Naive thymus-derived CD8-positive, alpha-beta T cell (primary cell): Measurements from ENCODE around the gene DCDC1. TPM values are rescaled to one million over a fixed set of nuclear protein-coding genes. Genes with fewer than 3 reads are reported as not detected.
"Not testable (repeated sequence)": the region's sequence is repeated elsewhere in the genome, so short reads cannot be mapped to it uniquely, and the experiment has no call there.

Source experiments
- ATAC-seq, 2 donors: fragments of 150-1000 bp; cut with Tn5 transposase in 1 of 2; sonication (Bioruptor Pico), chemical (Tn5 transposase) in 1 of 2; 1 replicate in 1 of 2; 2 replicates in 1 of 2; pipeline ENCODE4 v1.10.0; 2021; ENCODE audit warnings: mild to moderate bottlenecking in 2 of 2, moderate library complexity in 2 of 2
- POLR2A ChIA-PET: fragments of 350-600 bp; sonication (Branson Sonifier 250); formaldehyde crosslinking; loops from one replicate; lab custom pipeline; 2021; ENCODE audit warnings: antibody characterized with exemption; lab: Charles Lee
- DNase-seq, 10 donors: peaks; one replicate each; pipeline versions ENCODE4 v3.0.0 to v3.0.0-alpha.2; 2020 to 2022
- H3K27ac Mint-ChIP-seq, 10 donors: one replicate each; pipeline ENCODE4 v1.8.0; 2020 to 2022; ENCODE audit warnings: mild to moderate bottlenecking in 10 of 10, mixed read lengths in 10 of 10, moderate library complexity in 4 of 10, inconsistent platforms in 1 of 10
- H3K27me3 Mint-ChIP-seq, 5 donors: one replicate each; pipeline ENCODE4 v1.8.0; 2021 to 2022; ENCODE audit warnings: mixed read lengths in 5 of 5
- H3K36me3 Mint-ChIP-seq, 3 donors: one replicate each; pipeline ENCODE4 v1.8.0; 2020 to 2022; ENCODE audit warnings: mixed read lengths in 3 of 3, mild to moderate bottlenecking in 2 of 3, inconsistent platforms in 1 of 3
- H3K4me1 Mint-ChIP-seq, 4 donors: one replicate each; pipeline ENCODE4 v1.8.0; 2021 to 2022; ENCODE audit warnings: mixed read lengths in 4 of 4
- H3K4me3 Mint-ChIP-seq, 10 donors: one replicate each; pipeline ENCODE4 v1.8.0; 2020 to 2022; ENCODE audit warnings: mild to moderate bottlenecking in 10 of 10, mixed read lengths in 10 of 10, moderate library complexity in 6 of 10, inconsistent platforms in 1 of 10
- H3K9me3 Mint-ChIP-seq, 9 donors: one replicate each; pipeline ENCODE4 v1.8.0; 2020 to 2022; ENCODE audit warnings: mixed read lengths in 9 of 9, mild to moderate bottlenecking in 3 of 9, inconsistent platforms in 1 of 9, moderate library complexity in 1 of 9
- polyA plus RNA-seq, 3 donors: library from polyadenylated mRNA; unstranded; fragments of 300-500 nt; fragmentation: Illumina TruSeq; gene quantifications; one replicate each; pipeline ENCODE4 v1.2.3, GENCODE V29; 2021
- total RNA-seq, 8 experiments: library from RNA in 2 of 8; stranded (reverse) in 2 of 8; gene quantifications; one replicate each; pipeline ENCODE4 v1.2.3 and lab custom pipeline; 2021 to 2026

The DCDC1 gene
- total and polyA plus RNA-seq, 5 experiments from 2014 or later, result 0.29 to 1.8 (median 0.46) TPM; not detected in 1

DNA sequence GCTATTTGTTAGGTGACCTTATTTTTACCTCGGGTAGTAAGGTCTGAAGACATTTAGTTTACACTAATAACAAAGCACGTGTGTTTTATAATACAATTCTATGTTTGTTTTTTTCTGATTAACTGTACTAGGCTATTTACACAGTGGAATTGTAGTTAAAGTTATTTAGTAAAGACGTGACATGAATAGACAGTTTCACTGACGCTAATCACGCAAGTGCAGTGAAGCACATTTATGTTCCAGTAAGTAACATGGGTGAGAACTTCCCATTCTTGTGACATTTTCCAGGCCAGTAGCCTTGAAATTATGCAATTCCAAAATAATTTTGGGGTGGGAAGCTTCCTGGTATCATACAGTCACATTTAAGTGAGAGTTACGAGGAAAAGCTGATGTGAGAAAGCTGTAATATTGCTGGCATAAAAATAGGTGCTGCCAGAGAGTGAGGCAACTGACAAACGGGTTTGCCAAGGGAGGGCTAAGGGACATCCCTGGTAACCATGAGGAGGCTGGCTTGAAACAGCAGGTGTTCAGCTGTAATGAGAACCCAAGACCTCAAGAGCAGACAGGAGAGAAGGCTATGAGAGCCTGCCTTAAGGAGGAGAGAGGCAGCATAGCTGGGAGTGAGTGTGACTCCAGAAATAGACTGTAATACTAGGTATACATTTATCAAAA is 378.8 kb downstream of the DCDC1 start:
- ATAC-seq, result no peak
- no peaks in the 10 kb centered on the region for H3K36me3 Mint-ChIP-seq
- H3K4me3 Mint-ChIP-seq, result no peak overlapping the region
- H3K4me1 Mint-ChIP-seq, result no peaks in the 10 kb centered on the region
- DNase-seq, result no peak
- H3K9me3 Mint-ChIP-seq, result peaks cover 0 to 4% (median 0%) of the 10 kb centered on the region in 9 donors
- no peak overlapping the region for H3K27ac Mint-ChIP-seq
- POLR2A ChIA-PET, result no interaction called here
- H3K27me3 Mint-ChIP-seq, result peaks cover 0 to 7% (median 0%) of the 10 kb centered on the region in 5 donors

DNA sequence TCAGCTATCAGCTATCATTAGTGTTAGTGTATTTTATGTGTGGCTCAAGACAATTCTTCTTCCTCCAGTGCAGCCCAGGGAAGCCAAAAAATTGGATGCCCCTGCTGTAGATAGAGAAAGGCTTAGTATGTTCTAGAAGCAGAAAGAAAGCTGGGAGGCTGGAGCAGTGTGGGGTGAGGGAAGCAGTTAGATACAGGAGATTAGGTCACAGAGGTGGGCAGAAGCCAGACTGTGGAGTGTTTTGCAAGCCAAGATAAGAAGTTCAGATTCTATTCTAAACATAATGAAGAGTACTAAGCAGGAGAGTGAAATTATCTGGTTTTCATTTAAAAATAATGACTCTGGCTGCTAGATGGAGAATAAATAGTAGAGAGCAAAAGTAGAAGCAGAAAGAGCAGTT is 381.7 kb downstream of the DCDC1 start:
- POLR2A ChIA-PET, result no interaction called here
- peaks cover 0 to 6% (median 0%) of the 10 kb centered on the region in 9 donors for H3K9me3 Mint-ChIP-seq
- H3K4me1 Mint-ChIP-seq, result no peaks in the 10 kb centered on the region
- no peaks in the 10 kb centered on the region for H3K36me3 Mint-ChIP-seq
- peaks cover 0 to 7% (median 0%) of the 10 kb centered on the region in 5 donors for H3K27me3 Mint-ChIP-seq
- no peak for DNase-seq
- no peak overlapping the region for H3K27ac Mint-ChIP-seq
- no peak overlapping the region for H3K4me3 Mint-ChIP-seq
- ATAC-seq, result no peak

DNA sequence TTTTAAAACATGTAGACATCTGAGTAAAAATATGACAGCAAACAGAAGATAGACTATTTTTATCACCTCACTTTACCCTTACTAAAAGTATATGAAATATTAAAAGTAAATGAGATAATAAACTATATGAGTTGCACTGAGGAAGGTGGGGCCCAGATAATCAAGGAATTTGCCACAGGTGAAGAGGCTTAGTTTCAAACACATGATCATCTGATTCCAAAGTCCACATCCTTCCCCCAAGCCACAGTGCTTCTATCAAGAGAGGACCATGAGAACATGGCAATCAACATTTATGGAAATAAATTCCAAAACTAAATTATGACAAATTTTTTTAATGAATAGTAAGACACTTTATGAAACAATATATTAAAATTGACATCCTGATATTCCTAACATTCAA is 384.0 kb downstream of the DCDC1 start:
- Mint-ChIP-seq H3K27ac (no peak overlapping the region), H3K4me3 (no peak overlapping the region), H3K9me3 (peaks cover 0 to 6% (median 0%) of the 10 kb centered on the region in 9 donors), H3K36me3 (no peaks in the 10 kb centered on the region), H3K4me1 (no peaks in the 10 kb centered on the region), H3K27me3 (peaks cover 0 to 7% (median 0%) of the 10 kb centered on the region in 5 donors)
- ATAC-seq (no peak), DNase-seq (no peak)
- POLR2A ChIA-PET, result no interaction called here

DNA sequence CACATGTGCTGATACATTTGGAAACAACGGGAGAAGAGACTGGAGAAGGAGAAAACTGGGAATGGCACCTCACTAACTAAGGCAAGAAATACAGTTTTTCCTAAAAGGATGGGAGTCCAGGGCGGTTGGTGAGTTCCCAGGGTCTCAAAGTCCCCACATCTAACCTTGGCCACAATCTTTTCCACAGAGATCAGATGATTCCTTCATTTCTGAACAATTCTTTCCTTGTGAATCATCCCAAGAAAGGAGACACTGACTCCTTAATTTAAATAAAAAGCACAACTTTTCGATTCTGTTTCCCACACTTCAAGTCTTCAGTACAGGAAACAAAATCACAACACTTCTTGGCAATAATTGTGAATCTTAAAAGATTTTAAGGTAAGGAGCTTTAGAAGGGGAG is 384.7 kb downstream of the DCDC1 start:
- Mint-ChIP-seq H3K27ac (no peak overlapping the region), H3K36me3 (no peaks in the 10 kb centered on the region), H3K4me1 (no peaks in the 10 kb centered on the region), H3K4me3 (no peak overlapping the region), H3K27me3 (peaks cover 0 to 7% (median 0%) of the 10 kb centered on the region in 5 donors), H3K9me3 (peaks cover 0 to 6% (median 0%) of the 10 kb centered on the region in 9 donors)
- ATAC-seq, result no peak
- POLR2A ChIA-PET, result no interaction called here
- no peak for DNase-seq

DNA sequence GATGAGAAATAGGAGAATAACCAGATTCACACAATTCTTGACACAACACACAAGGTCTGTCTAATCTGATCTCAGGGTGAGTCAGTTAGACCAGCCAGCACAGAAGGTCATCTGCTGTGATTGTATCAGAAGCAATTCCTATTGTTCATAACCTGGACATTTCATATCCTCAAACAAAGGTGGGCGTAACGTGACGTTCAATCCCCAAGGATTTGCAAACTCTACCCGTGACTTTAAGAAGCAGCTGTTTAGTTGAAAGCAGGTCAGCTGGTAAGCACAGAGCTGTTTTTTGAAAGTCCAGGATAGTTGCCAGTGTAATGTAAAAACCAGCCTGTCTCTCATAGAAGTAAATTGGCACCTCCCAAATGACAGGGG is 385.1 kb downstream of the DCDC1 start:
- Mint-ChIP-seq H3K4me1 (no peaks in the 10 kb centered on the region), H3K9me3 (peaks cover 0 to 6% (median 0%) of the 10 kb centered on the region in 9 donors), H3K4me3 (no peak overlapping the region), H3K36me3 (no peaks in the 10 kb centered on the region), H3K27me3 (peaks cover 0 to 7% (median 0%) of the 10 kb centered on the region in 5 donors), H3K27ac (no peak overlapping the region)
- ATAC-seq (no peak), DNase-seq (no peak)
- POLR2A ChIA-PET, result no interaction called here

DNA sequence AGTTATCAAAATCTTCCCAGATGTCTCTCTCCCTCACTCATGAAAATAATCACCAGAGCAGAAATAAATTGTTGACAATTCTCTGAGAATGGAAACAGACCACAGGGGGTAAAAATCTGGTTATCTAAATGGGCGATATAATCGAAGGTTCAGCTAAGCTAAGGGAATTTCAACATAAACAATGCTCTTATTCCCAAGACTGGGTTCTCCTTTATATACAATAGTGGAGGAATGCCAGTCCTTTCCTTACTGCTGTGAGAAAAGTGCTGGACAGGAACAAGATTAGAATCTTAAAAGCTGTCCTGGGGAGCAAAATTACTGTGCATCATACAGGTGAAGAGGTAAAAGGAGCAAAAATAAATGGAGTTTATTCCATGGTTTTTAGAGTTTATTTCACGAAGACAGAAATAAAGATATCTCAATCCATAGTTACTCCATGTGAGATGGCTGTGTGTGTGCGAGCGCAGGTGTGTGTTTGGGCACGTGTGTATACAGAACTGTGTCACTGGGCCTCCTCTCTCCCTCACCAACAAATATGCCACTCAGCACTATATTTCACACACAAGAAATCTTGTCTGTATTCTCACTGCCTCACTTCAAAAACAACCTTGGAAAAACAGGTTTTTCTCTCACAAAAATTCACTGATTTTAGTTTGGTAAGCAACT is 385.6 kb downstream of the DCDC1 start:
- H3K4me1 Mint-ChIP-seq, result no peaks in the 10 kb centered on the region
- no peak overlapping the region for H3K27ac Mint-ChIP-seq
- POLR2A ChIA-PET, result no interaction called here
- ATAC-seq, result no peak
- H3K9me3 Mint-ChIP-seq, result peaks cover 0 to 6% (median 0%) of the 10 kb centered on the region in 9 donors
- H3K4me3 Mint-ChIP-seq, result no peak overlapping the region
- H3K36me3 Mint-ChIP-seq, result no peaks in the 10 kb centered on the region
- DNase-seq, result no peak
- peaks cover 0 to 5% (median 0%) of the 10 kb centered on the region in 5 donors for H3K27me3 Mint-ChIP-seq

DNA sequence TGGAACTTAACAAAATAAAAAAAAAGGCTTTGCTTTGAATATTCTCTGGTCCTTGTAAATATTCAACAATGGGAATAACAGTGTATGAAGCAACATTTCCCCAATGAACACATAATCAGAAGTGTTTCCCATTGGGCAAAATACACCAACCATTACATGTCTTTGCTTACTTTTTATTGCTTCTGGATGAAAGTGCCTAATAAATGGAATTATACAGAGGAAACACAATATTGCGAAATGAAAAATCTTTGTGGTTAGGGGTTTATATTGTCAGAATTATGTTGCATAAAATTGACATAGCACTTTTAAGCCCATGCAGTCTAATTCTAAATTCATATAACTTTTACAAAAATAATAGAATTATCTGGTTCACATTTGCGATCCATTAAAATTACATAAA is 386.4 kb downstream of the DCDC1 start:
- Mint-ChIP-seq H3K4me1 (no peaks in the 10 kb centered on the region), H3K27me3 (peaks cover 0 to 3% (median 0%) of the 10 kb centered on the region in 5 donors), H3K9me3 (peaks cover 0 to 6% (median 0%) of the 10 kb centered on the region in 9 donors), H3K27ac (no peak overlapping the region), H3K36me3 (no peaks in the 10 kb centered on the region), H3K4me3 (no peak overlapping the region)
- no peak for ATAC-seq
- DNase-seq, result no peak
- POLR2A ChIA-PET, result no interaction called here

DNA sequence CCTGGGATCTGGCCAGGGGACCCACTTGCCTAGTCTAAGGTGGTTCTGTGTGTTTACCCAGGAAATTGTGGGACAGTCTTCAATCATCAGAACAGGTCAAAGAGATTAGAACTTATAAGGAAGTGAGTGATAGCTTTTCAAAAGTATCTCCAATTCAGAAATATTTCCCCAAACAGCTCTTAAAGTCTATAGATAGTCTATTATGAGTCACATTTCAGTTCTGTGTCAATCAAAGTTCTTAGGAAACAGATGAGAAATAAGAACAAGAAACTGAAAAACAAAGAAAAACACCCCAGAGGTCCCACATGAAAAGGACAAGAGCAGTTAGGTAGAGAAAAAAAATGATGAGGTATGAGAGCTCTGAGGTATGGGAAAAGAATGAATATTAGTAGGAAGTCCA is 402.0 kb downstream of the DCDC1 start:
- ATAC-seq (no peak), DNase-seq (no peak)
- Mint-ChIP-seq H3K27me3 (peaks cover 0 to 18% (median 3%) of the 10 kb centered on the region in 5 donors), H3K4me3 (no peak overlapping the region), H3K4me1 (no peaks in the 10 kb centered on the region), H3K36me3 (peaks cover 0 to 10% (median 0%) of the 10 kb centered on the region in 3 donors), H3K27ac (no peak overlapping the region), H3K9me3 (peaks cover 4 to 30% (median 13%) of the 10 kb centered on the region in 9 donors)
- POLR2A ChIA-PET, result no interaction called here

DNA sequence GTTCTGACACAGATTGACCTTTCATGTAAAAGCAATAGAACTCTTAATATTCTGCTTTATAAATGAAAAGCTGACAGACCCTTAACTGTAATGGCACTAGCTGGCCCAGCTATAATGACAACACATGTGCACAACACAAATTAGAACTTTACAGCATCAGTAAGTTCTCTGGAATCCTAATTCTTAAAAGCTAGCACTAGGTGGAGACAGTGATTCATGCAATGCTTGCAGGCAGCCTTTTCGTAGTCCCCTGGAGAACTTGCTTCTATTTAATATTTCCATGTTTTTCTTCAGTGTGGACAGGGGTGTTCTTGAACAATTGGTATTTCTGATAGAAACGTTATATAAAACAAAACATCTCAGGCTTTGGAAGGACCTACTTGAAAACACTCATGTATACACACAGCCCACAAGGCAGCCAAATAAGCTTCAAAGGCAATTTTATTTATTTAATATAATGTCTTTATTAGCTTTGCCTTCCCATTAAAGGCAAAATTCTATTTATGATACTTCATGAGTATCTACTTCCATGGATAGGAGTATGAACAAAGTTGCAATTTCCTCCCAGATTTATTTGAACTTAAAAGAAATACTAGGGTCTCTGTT is 409.0 kb downstream of the DCDC1 start:
- POLR2A ChIA-PET, result no interaction called here
- DNase-seq (no peak), ATAC-seq (no peak)
- Mint-ChIP-seq H3K4me3 (no peak overlapping the region), H3K9me3 (peaks cover 0 to 14% (median 4%) of the 10 kb centered on the region in 9 donors), H3K4me1 (peaks cover 0 to 2% (median 0%) of the 10 kb centered on the region in 4 donors), H3K27me3 (peaks cover 0 to 8% (median 0%) of the 10 kb centered on the region in 5 donors), H3K27ac (no peak overlapping the region), H3K36me3 (no peaks in the 10 kb centered on the region)

DNA sequence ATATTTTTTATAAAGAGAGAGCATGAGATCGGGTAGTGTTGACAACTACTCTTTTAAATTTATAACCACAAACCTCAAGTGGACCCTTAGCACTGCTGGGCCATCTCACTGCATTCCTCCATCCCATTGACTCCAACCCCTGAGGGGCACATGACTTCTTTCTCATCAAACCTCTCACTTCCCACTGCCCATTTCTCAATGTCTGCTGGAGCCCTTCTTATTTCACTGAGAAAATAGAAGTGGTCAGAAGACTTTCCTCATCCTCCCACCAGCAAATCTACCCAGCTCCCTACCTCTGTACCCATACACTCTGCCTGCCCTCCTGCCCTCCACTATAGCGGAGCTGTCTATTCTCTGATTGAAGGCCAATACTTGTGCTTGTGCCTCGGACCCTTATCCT is 412.8 kb downstream of the DCDC1 start:
- Mint-ChIP-seq H3K36me3 (no peaks in the 10 kb centered on the region), H3K4me1 (peaks cover 0 to 2% (median 0%) of the 10 kb centered on the region in 4 donors), H3K9me3 (peaks cover 0 to 14% (median 0%) of the 10 kb centered on the region in 9 donors), H3K27ac (no peak overlapping the region), H3K4me3 (no peak overlapping the region), H3K27me3 (peaks cover 0 to 12% (median 0%) of the 10 kb centered on the region in 5 donors)
- ATAC-seq, result no peak
- no peak for DNase-seq
- POLR2A ChIA-PET, result no interaction called here

DNA sequence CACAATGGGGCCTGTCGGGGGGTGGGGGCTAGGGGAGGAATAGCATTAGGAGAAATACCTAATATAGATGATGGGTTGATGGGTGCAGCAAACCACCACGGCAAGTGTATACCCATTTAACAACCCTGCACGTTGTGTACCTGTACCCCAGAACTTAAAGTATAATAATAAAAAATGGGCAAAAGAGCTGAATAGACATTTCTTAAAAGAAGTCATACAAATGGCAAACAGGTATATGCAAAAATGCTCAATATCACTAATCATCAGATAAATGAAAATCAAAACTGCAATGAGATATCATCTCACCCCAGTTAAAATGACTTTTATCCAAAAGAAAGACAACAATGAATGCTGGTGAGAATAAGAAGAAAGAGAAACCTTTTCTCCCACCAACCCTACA is 419.7 kb downstream of the DCDC1 start:
- no peak for ATAC-seq
- H3K27me3 Mint-ChIP-seq, result peaks cover 0 to 11% (median 2%) of the 10 kb centered on the region in 5 donors
- POLR2A ChIA-PET, result no interaction called here
- no peak overlapping the region for H3K4me3 Mint-ChIP-seq
- DNase-seq, result no peak
- no peaks in the 10 kb centered on the region for H3K36me3 Mint-ChIP-seq
- peaks cover 0 to 36% (median 8%) of the 10 kb centered on the region in 9 donors for H3K9me3 Mint-ChIP-seq
- no peak overlapping the region for H3K27ac Mint-ChIP-seq
- H3K4me1 Mint-ChIP-seq, result no peaks in the 10 kb centered on the region

DNA sequence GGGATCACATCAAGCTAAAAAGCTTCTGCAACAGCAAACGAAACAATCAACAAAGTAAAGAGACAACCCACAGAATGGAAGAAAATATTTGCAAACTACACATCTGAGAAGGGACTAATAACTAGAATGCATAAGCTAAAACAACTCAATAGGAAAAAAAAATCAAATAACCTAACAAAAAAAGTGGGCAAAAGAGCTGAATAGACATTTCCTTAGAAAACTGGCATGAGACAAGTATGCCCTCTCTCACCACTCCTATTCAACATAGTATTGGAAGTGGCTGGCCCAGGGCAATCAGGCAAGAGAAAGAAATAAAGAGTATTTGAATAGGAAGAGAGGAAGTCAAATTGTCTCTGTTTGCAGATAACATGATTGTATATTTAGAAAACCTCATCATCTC is 421.8 kb downstream of the DCDC1 start:
- ATAC-seq, H3K4me1 Mint-ChIP-seq, H3K4me3 Mint-ChIP-seq, POLR2A ChIA-PET, H3K27ac Mint-ChIP-seq, DNase-seq, H3K36me3 Mint-ChIP-seq: not testable (repeated sequence)
- peaks cover 0 to 36% (median 10%) of the 10 kb centered on the region in 9 donors for H3K9me3 Mint-ChIP-seq
- peaks cover 0 to 11% (median 2%) of the 10 kb centered on the region in 5 donors for H3K27me3 Mint-ChIP-seq

DNA sequence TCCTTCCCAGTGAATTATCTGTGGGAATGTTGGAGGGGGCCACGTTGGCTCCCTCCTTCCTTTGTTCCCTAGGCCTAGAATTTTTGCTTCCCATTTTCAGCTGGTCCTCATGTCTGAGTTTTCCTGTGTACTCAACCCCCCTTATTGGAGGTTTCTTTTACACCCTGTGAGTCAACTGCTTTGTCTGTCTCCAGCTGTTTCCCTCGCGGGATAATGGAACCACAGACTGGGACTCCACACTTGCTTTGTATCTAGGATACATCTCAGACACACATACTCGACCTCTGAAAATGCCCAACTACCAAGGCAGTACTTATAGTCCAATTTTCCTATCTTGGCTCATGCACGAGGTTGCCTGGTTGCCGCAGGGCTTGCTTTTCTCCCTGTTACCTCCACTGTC is 430.7 kb downstream of the DCDC1 start:
- ATAC-seq (no peak), DNase-seq (no peak)
- Mint-ChIP-seq H3K27me3 (peaks cover 0 to 11% (median 2%) of the 10 kb centered on the region in 5 donors), H3K4me3 (no peak overlapping the region), H3K4me1 (no peaks in the 10 kb centered on the region), H3K9me3 (peaks cover 4 to 24% (median 10%) of the 10 kb centered on the region in 9 donors), H3K36me3 (peaks cover 0 to 16% (median 0%) of the 10 kb centered on the region in 3 donors), H3K27ac (no peak overlapping the region)
- POLR2A ChIA-PET, result no interaction called here
